AG09319 (cell line): ENCODE results near the gene CACNA2D2.
A peak's percentile ranks its signal among the peaks of the same experiment; 100 is the strongest.

Experiments used
- DNase-seq: peaks from one replicate; pipeline ENCODE4 v3.0.0-alpha.2; 2010; ENCODE audit warnings: low read depth; ENCODE audit errors: extremely low read depth
- TF ChIP-seq, protein P1 (sequence below): IDR thresholded peaks from 2 replicates; pipeline ENCODE4 v1.5.1; 2011; ENCODE audit warnings: low read depth, mild to moderate bottlenecking, inconsistent platforms, low read length, moderate library complexity

CACNA2D2 gene

DNA sequence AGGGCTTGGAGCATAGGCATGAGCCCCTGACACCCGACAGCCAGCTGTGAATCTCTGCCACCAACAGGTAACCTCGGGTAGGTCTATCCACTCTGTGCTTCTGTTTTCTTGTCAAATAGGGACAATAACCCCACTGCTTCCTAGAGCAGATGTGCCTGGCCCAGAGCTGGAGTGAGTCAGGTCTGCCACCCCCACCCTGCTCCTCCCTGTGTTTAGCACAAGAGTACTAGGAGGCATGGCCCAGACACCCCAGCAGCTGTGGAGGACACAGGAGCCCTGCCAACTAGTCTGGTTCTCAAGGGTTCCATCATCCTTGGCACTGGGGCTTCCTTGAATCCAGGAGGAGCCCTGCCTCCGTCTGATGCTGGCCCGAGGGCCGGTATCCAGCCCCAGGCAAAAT is 110.4 kb downstream of the CACNA2D2 start:
- no peak for DNase-seq

DNA sequence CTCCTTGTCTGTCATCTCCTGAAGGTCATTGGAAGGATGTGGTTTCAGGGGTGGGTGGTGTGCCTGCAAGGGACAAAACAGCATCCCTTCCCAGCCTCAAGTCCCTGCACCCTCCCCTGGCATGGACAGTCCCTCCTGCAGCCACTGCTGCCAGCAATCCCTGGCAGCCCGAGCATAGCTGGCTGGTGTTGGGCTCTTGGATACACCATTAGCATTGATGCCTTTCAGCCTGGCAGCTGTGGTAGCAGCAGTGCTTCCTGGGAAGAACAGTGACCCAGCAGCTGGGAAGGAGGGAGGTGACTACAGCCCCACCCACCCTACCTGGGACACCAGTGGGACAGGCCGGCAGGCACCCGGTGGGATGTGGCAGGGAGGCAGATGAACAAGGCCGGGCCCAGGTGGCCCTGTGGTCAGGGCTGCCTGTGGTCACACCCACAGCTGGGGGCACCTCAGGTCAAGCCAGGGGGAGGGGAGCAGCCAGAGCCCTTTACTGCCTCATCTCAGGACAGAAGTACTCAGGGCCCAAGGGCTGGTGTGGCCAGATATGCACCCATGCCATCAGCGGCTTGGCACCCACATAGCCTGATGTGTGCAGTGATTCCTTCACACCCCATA is 111.2 kb downstream of the CACNA2D2 start:
- TF ChIP-seq, protein P1, sequence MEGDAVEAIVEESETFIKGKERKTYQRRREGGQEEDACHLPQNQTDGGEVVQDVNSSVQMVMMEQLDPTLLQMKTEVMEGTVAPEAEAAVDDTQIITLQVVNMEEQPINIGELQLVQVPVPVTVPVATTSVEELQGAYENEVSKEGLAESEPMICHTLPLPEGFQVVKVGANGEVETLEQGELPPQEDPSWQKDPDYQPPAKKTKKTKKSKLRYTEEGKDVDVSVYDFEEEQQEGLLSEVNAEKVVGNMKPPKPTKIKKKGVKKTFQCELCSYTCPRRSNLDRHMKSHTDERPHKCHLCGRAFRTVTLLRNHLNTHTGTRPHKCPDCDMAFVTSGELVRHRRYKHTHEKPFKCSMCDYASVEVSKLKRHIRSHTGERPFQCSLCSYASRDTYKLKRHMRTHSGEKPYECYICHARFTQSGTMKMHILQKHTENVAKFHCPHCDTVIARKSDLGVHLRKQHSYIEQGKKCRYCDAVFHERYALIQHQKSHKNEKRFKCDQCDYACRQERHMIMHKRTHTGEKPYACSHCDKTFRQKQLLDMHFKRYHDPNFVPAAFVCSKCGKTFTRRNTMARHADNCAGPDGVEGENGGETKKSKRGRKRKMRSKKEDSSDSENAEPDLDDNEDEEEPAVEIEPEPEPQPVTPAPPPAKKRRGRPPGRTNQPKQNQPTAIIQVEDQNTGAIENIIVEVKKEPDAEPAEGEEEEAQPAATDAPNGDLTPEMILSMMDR = no peak
- no peak for DNase-seq

More for the DNA sequence above, 110.4 kb downstream of the CACNA2D2 start:
- TF ChIP-seq, protein P1 = no peak

DNA sequence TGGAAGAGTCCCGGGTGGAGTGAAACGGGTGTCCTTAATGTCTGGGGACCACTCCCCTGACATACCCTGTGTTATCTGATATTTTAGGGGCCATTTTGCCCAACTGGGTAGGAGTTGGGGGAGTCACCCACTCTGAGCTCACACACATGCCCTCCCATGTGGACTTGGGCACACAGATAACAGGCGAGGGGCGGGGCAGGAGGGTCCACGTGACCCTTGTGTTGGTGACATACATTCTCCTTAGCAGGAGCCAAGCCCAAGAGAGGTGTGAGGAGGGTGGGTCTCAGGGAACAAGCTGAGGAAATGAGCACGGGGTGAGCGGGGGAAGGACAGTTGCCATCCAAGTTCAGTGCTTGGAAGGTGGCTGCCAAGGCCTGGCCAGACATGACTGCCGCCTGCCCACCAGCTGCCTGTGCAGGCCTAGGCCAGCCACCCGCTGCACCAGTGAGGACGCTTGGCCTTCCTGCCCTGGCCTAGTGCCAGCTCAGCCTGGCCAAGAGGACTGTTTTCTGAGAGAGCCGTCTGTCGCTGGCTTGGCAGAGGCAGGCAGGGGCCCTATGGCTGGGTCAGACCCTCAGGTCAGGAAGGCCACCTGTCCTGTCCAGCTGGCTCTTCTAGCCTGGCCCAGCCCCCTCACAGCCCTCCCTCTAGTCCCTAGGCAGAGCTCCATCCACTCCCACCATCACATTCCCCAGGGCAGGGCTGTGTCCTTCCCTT is 112.8 kb downstream of the CACNA2D2 start:
- no peak for DNase-seq
- TF ChIP-seq, protein P1 = no peak

DNA sequence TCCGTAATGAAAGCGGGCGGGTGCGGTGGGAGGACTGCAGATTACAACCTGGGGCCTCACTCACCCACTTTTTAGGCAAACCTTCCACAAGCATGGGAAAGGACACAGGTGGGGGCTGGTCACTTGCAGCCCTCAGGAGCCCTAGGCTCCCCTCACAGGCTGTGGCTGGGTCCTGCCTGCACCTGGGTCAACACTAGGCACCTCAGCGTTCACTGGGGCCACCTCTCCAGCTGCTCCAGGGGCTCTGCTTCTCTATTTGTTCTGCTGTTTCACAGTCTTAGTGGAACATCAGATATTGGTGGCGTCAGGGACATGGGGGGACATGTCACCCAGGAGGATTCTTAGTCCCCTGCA is 114.0 kb downstream of the CACNA2D2 start:
- DNase-seq = no peak
- TF ChIP-seq, protein P1 = no peak

DNA sequence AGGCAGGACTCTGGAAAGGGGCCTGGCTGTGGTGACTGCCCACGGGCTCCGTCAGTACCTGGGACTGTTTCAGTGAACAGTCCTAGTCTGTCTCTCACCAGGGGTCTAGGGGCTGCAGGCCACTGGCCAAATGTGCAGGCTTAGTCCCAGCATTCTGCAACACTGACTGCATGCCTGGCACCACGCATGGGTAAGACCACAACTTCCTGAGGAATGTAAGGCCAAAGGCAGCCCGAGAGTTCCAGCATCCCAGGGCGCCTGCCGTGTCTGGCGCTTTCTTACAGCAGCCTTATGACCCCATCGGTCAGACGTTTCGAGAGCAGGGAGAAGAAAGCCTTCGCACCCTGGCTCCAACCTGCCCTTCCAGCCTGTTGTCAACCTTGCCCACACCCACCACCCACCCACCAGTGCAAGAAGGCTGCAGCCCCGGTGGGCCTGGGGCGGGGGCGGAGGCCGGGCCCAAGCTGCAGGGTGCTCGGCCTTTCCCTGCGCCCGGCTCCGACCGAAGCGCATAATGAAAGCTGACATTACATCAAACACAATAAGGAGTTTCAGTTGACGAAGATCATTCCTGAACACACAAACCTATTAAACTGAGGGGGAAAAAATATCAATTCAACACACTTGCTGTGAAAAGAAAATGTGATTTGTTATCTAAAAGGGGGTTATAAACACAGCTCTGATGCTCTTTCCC is 114.6 kb downstream of the CACNA2D2 start:
- no peak for DNase-seq
- TF ChIP-seq, protein P1 = no peak

DNA sequence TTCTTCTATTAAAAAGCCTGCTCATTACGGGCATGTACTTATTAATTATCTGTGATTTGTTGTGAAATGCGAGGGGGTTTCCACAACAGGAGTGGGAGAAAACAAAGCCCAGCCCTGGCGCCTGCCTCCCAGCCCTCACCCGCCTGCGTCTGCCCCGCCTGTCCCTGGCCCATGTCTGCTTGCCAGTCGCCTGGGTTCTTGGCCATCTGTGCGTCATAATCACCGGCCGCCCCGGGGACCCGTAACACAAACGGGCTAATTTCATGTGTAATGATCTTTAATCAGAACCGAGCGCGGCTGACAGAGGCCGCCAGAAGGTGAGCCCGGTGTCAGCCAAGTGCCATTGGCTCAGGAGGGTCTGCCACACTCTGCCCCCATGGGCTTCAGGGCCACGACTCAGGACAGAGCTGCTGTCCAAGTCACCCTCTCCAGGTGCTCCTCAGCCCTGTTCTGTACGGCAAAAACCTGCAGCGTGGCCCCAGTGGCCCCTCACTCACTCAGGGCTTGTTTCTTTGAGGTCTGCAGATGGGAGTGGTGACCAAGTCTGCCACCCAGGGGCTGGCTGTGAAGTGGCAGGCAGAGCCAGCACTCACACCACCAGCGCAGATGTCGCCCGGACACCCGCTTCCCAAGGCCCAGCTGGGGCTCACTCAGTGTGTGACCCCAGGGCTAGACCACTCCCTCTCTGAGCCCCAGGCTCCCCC is 115.3 kb downstream of the CACNA2D2 start:
- TF ChIP-seq, protein P1 = peak; percentile 30
- no peak for DNase-seq
